SK-N-SH treated with all-trans-retinoic acid at 6 μM for 48 hours (cell line): ENCODE data around the gene TMEM25.

Experiments
- ATAC-seq: fragments of 200-7000 bp; cut with Tn5 transposase; 3 replicates; pipeline ENCODE4 v1.9.1; 2020; ENCODE audit warnings: mild to moderate bottlenecking, moderate library complexity
- BACH2 ChIP-seq: fragments of 250-450 bp; sonication (Bioruptor Pico); IDR thresholded peaks from 2 replicates; pipeline ENCODE4 v1.9.0; 2021; ENCODE audit warnings: mild to moderate bottlenecking, borderline replicate concordance
- CREB5 ChIP-seq: fragments of 250-450 bp; sonication (Bioruptor Pico); IDR thresholded peaks from 2 replicates; pipeline ENCODE4 v1.5.1; 2020; ENCODE audit warnings: low read depth, mild to moderate bottlenecking, moderate library complexity
- CSDC2 ChIP-seq: fragments of 250-450 bp; sonication (Bioruptor Pico); IDR thresholded peaks from 2 replicates; pipeline ENCODE4 v1.5.0; 2020; ENCODE audit warnings: mild to moderate bottlenecking, moderate library complexity
- CSRNP3 ChIP-seq: fragments of 250-450 bp; sonication (Bioruptor Pico); IDR thresholded peaks from 2 replicates; pipeline ENCODE4 v1.5.1; 2021; ENCODE audit warnings: mild to moderate bottlenecking, moderate library complexity
- GLIS3 ChIP-seq: fragments of 250-450 bp; sonication (Bioruptor Pico); IDR thresholded peaks from 2 replicates; pipeline ENCODE4 v1.5.0; 2020; ENCODE audit warnings: mild to moderate bottlenecking, moderate library complexity
- ISL1 ChIP-seq: fragments of 250-450 bp; sonication (Bioruptor Pico); IDR thresholded peaks from 2 replicates; pipeline ENCODE4 v2.1.2; 2022; ENCODE audit warnings: mild to moderate bottlenecking, moderate library complexity
- OSR1 ChIP-seq: fragments of 250-450 bp; sonication (Bioruptor Pico); IDR thresholded peaks from 2 replicates; pipeline ENCODE4 v1.8.0; 2022; ENCODE audit warnings: moderate library complexity, mild to moderate bottlenecking, inconsistent platforms
- RARB ChIP-seq: fragments of 250-450 bp; sonication (Bioruptor Pico); IDR thresholded peaks from 2 replicates; pipeline ENCODE4 v1.8.0; 2021; ENCODE audit warnings: mild to moderate bottlenecking, moderate library complexity
- SNAI2 ChIP-seq: fragments of 250-450 bp; sonication (Bioruptor Pico); IDR thresholded peaks from 2 replicates; pipeline ENCODE4 v1.5.0; 2020; ENCODE audit warnings: mild to moderate bottlenecking, moderate library complexity
- TCF4 ChIP-seq: fragments of 250-450 bp; sonication (Bioruptor Pico); IDR thresholded peaks from 2 replicates; pipeline ENCODE4 v1.8.0; 2021; ENCODE audit warnings: mild to moderate bottlenecking, moderate library complexity, borderline replicate concordance
- TOX ChIP-seq: fragments of 250-450 bp; sonication (Bioruptor Pico); IDR thresholded peaks from 2 replicates; pipeline ENCODE4 v1.8.0; 2021; ENCODE audit warnings: mild to moderate bottlenecking, moderate library complexity, borderline replicate concordance
- ZC3H10 ChIP-seq: fragments of 250-450 bp; sonication (Bioruptor Pico); IDR thresholded peaks from 2 replicates; pipeline ENCODE4 v1.5.1; 2021; ENCODE audit warnings: mild to moderate bottlenecking, moderate library complexity
- ZFP3 ChIP-seq: fragments of 250-450 bp; sonication (Bioruptor Pico); IDR thresholded peaks from 2 replicates; pipeline ENCODE4 v1.5.0; 2020; ENCODE audit warnings: mild to moderate bottlenecking, moderate library complexity
- ZFP30 ChIP-seq: fragments of 450-650 bp; formaldehyde crosslinking; IDR thresholded peaks from 2 replicates; pipeline ENCODE4 v1.5.0; 2022; ENCODE audit warnings: mild to moderate bottlenecking, moderate library complexity
- ZNF565 ChIP-seq: fragments of 450-650 bp; formaldehyde crosslinking; conservative IDR thresholded peaks from 2 replicates; pipeline ENCODE4 v1.5.0; 2020; ENCODE audit warnings: low read depth, mild to moderate bottlenecking, moderate library complexity
- ZNF70 ChIP-seq: fragments of 450-650 bp; formaldehyde crosslinking; IDR thresholded peaks from 2 replicates; pipeline ENCODE4 v1.5.0; 2020; ENCODE audit warnings: mild to moderate bottlenecking, moderate library complexity
- ZNF8 ChIP-seq: fragments of 450-650 bp; formaldehyde crosslinking; IDR thresholded peaks from 2 replicates; pipeline ENCODE4 v1.5.0; 2020; ENCODE audit warnings: mild to moderate bottlenecking, moderate library complexity
- TF ChIP-seq, protein P1 (sequence below): fragments of 250-450 bp; sonication (Bioruptor Pico); IDR thresholded peaks from 2 replicates; pipeline ENCODE4 v1.5.0; 2020; ENCODE audit warnings: mild to moderate bottlenecking, moderate library complexity
- TF ChIP-seq, protein P2 (sequence below): fragments of 250-450 bp; sonication (Bioruptor Pico); IDR thresholded peaks from 2 replicates; pipeline ENCODE4 v1.8.0; 2021; ENCODE audit warnings: low read depth, mild to moderate bottlenecking, moderate library complexity, borderline replicate concordance

Gene TMEM25

DNA sequence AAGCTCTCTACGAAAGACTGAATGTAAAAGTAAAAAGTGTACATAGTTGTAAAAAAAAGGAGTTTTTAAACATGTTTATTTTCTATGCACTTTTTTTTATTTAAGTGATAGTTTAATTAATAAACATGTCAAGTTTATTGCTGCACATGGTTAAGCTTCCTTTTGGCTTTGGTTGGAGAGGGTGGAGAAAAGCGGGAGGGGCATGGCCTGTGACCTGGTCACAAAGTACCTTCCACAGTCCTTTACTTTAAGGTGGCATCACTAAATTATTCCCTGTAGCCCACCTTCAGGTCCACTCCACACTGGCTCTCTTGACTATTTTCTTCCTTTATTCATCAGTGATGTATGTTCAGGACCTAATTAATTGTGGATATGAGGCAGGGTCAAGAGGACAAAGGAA is 4.3 kb upstream of the TMEM25 start:
- no peak for ATAC-seq
- TF ChIP-seq, protein P1, sequence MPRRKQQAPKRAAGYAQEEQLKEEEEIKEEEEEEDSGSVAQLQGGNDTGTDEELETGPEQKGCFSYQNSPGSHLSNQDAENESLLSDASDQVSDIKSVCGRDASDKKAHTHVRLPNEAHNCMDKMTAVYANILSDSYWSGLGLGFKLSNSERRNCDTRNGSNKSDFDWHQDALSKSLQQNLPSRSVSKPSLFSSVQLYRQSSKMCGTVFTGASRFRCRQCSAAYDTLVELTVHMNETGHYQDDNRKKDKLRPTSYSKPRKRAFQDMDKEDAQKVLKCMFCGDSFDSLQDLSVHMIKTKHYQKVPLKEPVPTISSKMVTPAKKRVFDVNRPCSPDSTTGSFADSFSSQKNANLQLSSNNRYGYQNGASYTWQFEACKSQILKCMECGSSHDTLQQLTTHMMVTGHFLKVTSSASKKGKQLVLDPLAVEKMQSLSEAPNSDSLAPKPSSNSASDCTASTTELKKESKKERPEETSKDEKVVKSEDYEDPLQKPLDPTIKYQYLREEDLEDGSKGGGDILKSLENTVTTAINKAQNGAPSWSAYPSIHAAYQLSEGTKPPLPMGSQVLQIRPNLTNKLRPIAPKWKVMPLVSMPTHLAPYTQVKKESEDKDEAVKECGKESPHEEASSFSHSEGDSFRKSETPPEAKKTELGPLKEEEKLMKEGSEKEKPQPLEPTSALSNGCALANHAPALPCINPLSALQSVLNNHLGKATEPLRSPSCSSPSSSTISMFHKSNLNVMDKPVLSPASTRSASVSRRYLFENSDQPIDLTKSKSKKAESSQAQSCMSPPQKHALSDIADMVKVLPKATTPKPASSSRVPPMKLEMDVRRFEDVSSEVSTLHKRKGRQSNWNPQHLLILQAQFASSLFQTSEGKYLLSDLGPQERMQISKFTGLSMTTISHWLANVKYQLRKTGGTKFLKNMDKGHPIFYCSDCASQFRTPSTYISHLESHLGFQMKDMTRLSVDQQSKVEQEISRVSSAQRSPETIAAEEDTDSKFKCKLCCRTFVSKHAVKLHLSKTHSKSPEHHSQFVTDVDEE (CRISPR knock-in tag): no peak
- TF ChIP-seq OSR1 (CRISPR knock-in tag) (no peak), CREB5 (no peak), ZFP30 (CRISPR knock-in tag) (no peak), CSRNP3 (CRISPR knock-in tag) (no peak), TCF4 (CRISPR knock-in tag) (no peak), ISL1 (CRISPR knock-in tag) (no peak), ZNF70 (no peak), BACH2 (CRISPR knock-in tag) (no peak), ZC3H10 (CRISPR knock-in tag) (no peak), SNAI2 (no peak), ZNF8 (CRISPR knock-in tag) (no peak), GLIS3 (CRISPR knock-in tag) (no peak), RARB (CRISPR knock-in tag) (no peak), ZFP3 (no peak), CSDC2 (no peak), ZNF565 (CRISPR knock-in tag) (no peak), TOX (CRISPR knock-in tag) (no peak)
- TF ChIP-seq, protein P2, sequence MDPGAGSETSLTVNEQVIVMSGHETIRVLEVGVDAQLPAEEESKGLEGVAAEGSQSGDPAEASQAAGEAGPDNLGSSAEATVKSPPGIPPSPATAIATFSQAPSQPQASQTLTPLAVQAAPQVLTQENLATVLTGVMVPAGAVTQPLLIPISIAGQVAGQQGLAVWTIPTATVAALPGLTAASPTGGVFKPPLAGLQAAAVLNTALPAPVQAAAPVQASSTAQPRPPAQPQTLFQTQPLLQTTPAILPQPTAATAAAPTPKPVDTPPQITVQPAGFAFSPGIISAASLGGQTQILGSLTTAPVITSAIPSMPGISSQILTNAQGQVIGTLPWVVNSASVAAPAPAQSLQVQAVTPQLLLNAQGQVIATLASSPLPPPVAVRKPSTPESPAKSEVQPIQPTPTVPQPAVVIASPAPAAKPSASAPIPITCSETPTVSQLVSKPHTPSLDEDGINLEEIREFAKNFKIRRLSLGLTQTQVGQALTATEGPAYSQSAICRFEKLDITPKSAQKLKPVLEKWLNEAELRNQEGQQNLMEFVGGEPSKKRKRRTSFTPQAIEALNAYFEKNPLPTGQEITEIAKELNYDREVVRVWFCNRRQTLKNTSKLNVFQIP (CRISPR knock-in tag): no peak

DNA sequence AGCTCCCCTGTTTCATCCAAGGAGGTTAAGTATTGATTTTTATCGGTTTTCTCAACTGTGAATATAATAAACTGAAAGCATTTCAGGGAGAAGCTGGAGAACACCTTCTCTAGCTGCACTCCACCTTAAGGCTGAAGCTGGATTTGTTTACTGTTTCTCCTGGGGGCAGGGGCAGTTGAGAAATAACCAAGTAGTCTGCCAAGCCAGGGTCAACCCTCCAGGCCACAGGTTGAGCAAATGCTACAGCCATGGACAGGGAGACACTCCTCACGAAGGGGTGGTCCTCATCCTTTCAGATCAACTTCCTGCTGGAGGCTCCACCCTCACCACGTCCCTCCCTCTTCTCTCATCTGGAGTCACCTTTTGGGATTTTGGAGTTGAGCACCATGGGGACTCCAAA is 3.9 kb upstream of the TMEM25 start, which contains the start of gene TTC36:
TTC36 (plus strand) TSS at position 366 of the 400 bp plus-strand sequence; CDS start at position 387, 21 bp downstream.
- ATAC-seq: no peak
- TF ChIP-seq ZC3H10 (CRISPR knock-in tag) (no peak), SNAI2 (no peak), CSRNP3 (CRISPR knock-in tag) (no peak), ISL1 (CRISPR knock-in tag) (no peak)
- TF ChIP-seq, all 23 proteins: peak for 0

GRCh38 chr11:118528511-118528910 is 2.5 kb upstream of the TMEM25 start:
- ATAC-seq: no peak
- no peak for TF ChIP-seq ZNF70

- no peak for ATAC-seq
Observed at GRCh38 chr11:118529584-118530175, 1.3 kb upstream of the TMEM25 start.

More at GRCh38 chr11:118529584-118530175, 1.3 kb upstream of the TMEM25 start:
- TF ChIP-seq CSRNP3 (CRISPR knock-in tag): no peak
- no peak for TF ChIP-seq ZNF8 (CRISPR knock-in tag)
- TF ChIP-seq CSDC2: no peak
